ENCODE measurements around the gene SLC38A7. TPM values are rescaled to one million over a fixed set of nuclear protein-coding genes. Genes with fewer than 3 reads are reported as not detected.

Gene SLC38A7
- total RNA-seq, 1 donor from 2014 or later: 38.0 TPM

- Histone ChIP-seq H3K36me3 (ENCODE audit: control insufficient read depth, insufficient read depth, low read length) (no peaks in the 10 kb centered on the region), H3K27me3 (ENCODE audit: control insufficient read depth, insufficient read depth, low read length) (no peaks in the 10 kb centered on the region), H3K4me3 (ENCODE audit: low read depth, low read length) (no peak overlapping the region)
- DNase-seq (ENCODE audit: low read depth): no peak
- no peak for TF ChIP-seq CTCF (IDR thresholded peaks at IDR 0.05; ENCODE audit: insufficient read depth, low read length, poor library complexity, severe bottlenecking)
These were observed 43.4 kb upstream of the SLC38A7 start for GRCh38 chr16:58727796-58728568.

- Histone ChIP-seq H3K4me3 (ENCODE audit: low read depth, low read length) (no peak overlapping the region), H3K36me3 (ENCODE audit: control insufficient read depth, insufficient read depth, low read length) (no peaks in the 10 kb centered on the region), H3K27me3 (ENCODE audit: control insufficient read depth, insufficient read depth, low read length) (no peaks in the 10 kb centered on the region)
- no peak for TF ChIP-seq CTCF (IDR thresholded peaks at IDR 0.05; ENCODE audit: insufficient read depth, low read length, poor library complexity, severe bottlenecking)
- DNase-seq (ENCODE audit: low read depth): no peak
These were observed 42.6 kb upstream of the SLC38A7 start for GRCh38 chr16:58727028-58727781.

DNA sequence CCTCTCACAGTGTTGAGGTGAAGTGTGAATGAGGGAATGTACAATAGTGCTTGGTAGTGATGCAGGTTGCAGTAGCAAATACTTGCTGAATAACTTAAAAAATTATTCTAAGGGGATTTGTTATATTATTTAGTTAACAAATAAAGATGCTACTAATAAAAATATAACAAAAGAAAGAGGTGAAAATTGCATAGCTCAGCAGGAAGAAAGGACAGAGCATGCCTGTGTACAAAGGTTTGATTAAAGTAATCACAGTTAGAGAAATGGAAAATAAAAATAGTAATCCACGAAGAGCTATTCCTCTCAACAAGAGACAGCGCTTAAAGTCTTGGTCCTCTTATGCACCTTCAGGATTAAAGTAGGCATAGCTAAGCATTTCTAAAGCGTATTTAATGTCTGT, 38.5 kb upstream of the SLC38A7 start:
- H3K27me3 ChIP-seq (ENCODE audit: control insufficient read depth, insufficient read depth, low read length): no peaks in the 10 kb centered on the region
- peaks cover 1% of the 10 kb centered on the region for H3K36me3 ChIP-seq (ENCODE audit: control insufficient read depth, insufficient read depth, low read length)
- DNase-seq (ENCODE audit: low read depth): no peak
- H3K4me3 ChIP-seq (ENCODE audit: low read depth, low read length): no peak overlapping the region
- TF ChIP-seq CTCF (IDR thresholded peaks at IDR 0.05; ENCODE audit: insufficient read depth, low read length, poor library complexity, severe bottlenecking): no peak

DNA sequence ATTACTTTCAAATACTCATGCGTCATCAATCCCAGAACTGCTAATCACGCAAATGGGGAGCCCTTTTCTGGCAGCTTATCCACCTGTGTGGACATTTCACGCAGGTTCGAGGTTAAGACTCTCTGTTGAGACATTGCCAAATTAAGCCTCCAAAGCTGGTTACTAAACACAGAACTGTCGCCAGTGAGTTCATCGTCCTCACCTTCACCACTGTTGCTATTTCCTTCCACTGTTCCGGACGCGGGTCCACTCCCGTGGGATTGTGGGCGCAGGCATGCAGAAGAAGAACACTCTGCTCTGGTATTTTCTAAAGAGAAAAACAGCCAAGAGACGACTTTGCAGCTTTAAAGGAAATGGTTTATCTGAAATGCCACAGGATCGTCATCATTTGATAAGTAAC, 33.4 kb upstream of the SLC38A7 start:
- no peak for TF ChIP-seq CTCF (IDR thresholded peaks at IDR 0.05; ENCODE audit: insufficient read depth, low read length, poor library complexity, severe bottlenecking)
- H3K4me3 ChIP-seq (ENCODE audit: low read depth, low read length): no peak overlapping the region
- H3K27me3 ChIP-seq (ENCODE audit: control insufficient read depth, insufficient read depth, low read length): no peaks in the 10 kb centered on the region
- peaks cover 3% of the 10 kb centered on the region for H3K36me3 ChIP-seq (ENCODE audit: control insufficient read depth, insufficient read depth, low read length)
- DNase-seq (ENCODE audit: low read depth): no peak

DNA sequence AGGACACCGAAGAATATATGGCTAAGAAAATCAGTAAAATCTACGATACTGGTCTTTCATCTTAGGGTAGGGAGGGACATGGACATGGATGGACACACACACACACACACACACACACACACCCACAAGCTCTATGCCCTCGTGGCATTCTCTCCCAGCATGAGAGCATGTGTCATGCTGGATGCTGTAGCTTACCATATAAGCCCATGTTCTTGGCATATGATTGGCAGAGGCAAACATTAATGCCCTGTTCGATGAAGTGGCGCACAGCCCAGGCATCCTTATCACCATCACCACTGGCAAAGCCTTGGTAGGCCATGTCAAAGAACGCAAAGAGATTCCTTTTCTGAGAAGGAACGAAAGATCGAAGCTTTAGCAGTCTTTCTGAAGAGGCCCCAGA, 31.9 kb upstream of the SLC38A7 start:
- Histone ChIP-seq H3K36me3 (ENCODE audit: control insufficient read depth, insufficient read depth, low read length) (peaks cover 5% of the 10 kb centered on the region), H3K4me3 (ENCODE audit: low read depth, low read length) (no peak overlapping the region), H3K27me3 (ENCODE audit: control insufficient read depth, insufficient read depth, low read length) (no peaks in the 10 kb centered on the region)
- no peak for DNase-seq (ENCODE audit: low read depth)
- no peak for TF ChIP-seq CTCF (IDR thresholded peaks at IDR 0.05; ENCODE audit: insufficient read depth, low read length, poor library complexity, severe bottlenecking)

Measured in kidney epithelial cell (primary cell).